Activated naive CD4-positive, alpha-beta T cell treated with anti-CD3 and anti-CD28 coated beads, Interleukin-2, amount 10 ng/mL, durations not matched to agents 7 days and 5 days (primary cell): ENCODE measurements around the gene NFATC2.
"Not testable (repeated sequence)": the region's sequence is repeated elsewhere in the genome, so short reads cannot be mapped to it uniquely, and the experiment has no call there.

Experiments
- CTCF ChIA-PET: fragments of 350-600 bp; sonication (Branson Sonifier 250); formaldehyde crosslinking; loops from one replicate; lab custom pipeline; 2021; ENCODE audit warnings: antibody characterized with exemption; lab: Charles Lee
- DNase-seq: peaks from one replicate; pipeline ENCODE4 v3.0.0-alpha.2; 2020
- H3K27ac Mint-ChIP-seq: one replicate; pipeline ENCODE4 v1.8.0; 2021; ENCODE audit warnings: mild to moderate bottlenecking, moderate library complexity, mixed read lengths
- H3K27me3 Mint-ChIP-seq: one replicate; pipeline ENCODE4 v1.8.0; 2021; ENCODE audit warnings: mild to moderate bottlenecking, mixed read lengths
- H3K36me3 Mint-ChIP-seq: one replicate; pipeline ENCODE4 v1.8.0; 2021; ENCODE audit warnings: mixed read lengths
- H3K4me1 Mint-ChIP-seq: one replicate; pipeline ENCODE4 v1.8.0; 2021; ENCODE audit warnings: mixed read lengths
- H3K4me3 Mint-ChIP-seq: one replicate; pipeline ENCODE4 v1.8.0; 2021; ENCODE audit warnings: mild to moderate bottlenecking, moderate library complexity, mixed read lengths
- H3K9me3 Mint-ChIP-seq: one replicate; pipeline ENCODE4 v1.8.0; 2021; ENCODE audit warnings: mixed read lengths

The NFATC2 gene

GRCh38 chr20:51487565-51488268, 54.8 kb downstream of the NFATC2 start:
- no peak for DNase-seq
- Mint-ChIP-seq H3K4me3 (no peak overlapping the region), H3K4me1 (peaks cover 90% of the 10 kb centered on the region), H3K27me3 (no peaks in the 10 kb centered on the region), H3K36me3 (peaks cover 88% of the 10 kb centered on the region), H3K9me3 (no peaks in the 10 kb centered on the region), H3K27ac (peak overlapping the region; percentile 11)
- CTCF ChIA-PET = interaction anchor here (0.6 kb wide), 1 partner anchor 75 kb away, joined by 3 read pairs; no protein-coding TSS in a partner anchor

- H3K9me3 Mint-ChIP-seq = no peaks in the 10 kb centered on the region
- H3K27me3 Mint-ChIP-seq = no peaks in the 10 kb centered on the region
- H3K36me3 Mint-ChIP-seq = peaks cover 82% of the 10 kb centered on the region
- no peak overlapping the region for H3K27ac Mint-ChIP-seq
- CTCF ChIA-PET = interaction anchor here (0.6 to 1.7 kb wide), 2 partner anchors 14 to 74 kb away, joined by 3 read pairs; no protein-coding TSS in a partner anchor
- H3K4me1 Mint-ChIP-seq = peaks cover 90% of the 10 kb centered on the region
- no peak for DNase-seq
- no peak overlapping the region for H3K4me3 Mint-ChIP-seq
Measured at GRCh38 chr20:51487076-51487475, 55.4 kb downstream of the NFATC2 start.

- no peak overlapping the region for H3K27ac Mint-ChIP-seq
- no peak for DNase-seq
- no peak overlapping the region for H3K4me3 Mint-ChIP-seq
- no peaks in the 10 kb centered on the region for H3K27me3 Mint-ChIP-seq
- CTCF ChIA-PET = interaction anchor here (1.7 kb wide), 1 partner anchor 14 kb away, joined by 3 read pairs; no protein-coding TSS in a partner anchor
- peaks cover 90% of the 10 kb centered on the region for H3K4me1 Mint-ChIP-seq
- H3K36me3 Mint-ChIP-seq = peaks cover 75% of the 10 kb centered on the region
- H3K9me3 Mint-ChIP-seq = no peaks in the 10 kb centered on the region
Measured at GRCh38 chr20:51486197-51487005, 56.1 kb downstream of the NFATC2 start.

- CTCF ChIA-PET = interaction anchor here (0.6 to 1.4 kb wide), 3 partner anchors 9 to 78 kb away, joined by 3 read pairs; no protein-coding TSS in a partner anchor
Measured at GRCh38 chr20:51484831-51485230, 57.7 kb downstream of the NFATC2 start.

GRCh38 chr20:51484141-51484815, 58.2 kb downstream of the NFATC2 start:
- Mint-ChIP-seq H3K27ac (peak overlapping the region; percentile 59), H3K27me3 (no peaks in the 10 kb centered on the region), H3K4me1 (peaks cover 91% of the 10 kb centered on the region), H3K36me3 (peaks cover 65% of the 10 kb centered on the region), H3K9me3 (no peaks in the 10 kb centered on the region), H3K4me3 (no peak overlapping the region)
- no peak for DNase-seq
- CTCF ChIA-PET = interaction anchor here (0.6 to 1.4 kb wide), 3 partner anchors 10 to 79 kb away, joined by 3 read pairs; no protein-coding TSS in a partner anchor

More at GRCh38 chr20:51484831-51485230, 57.7 kb downstream of the NFATC2 start:
- Mint-ChIP-seq H3K9me3 (no peaks in the 10 kb centered on the region), H3K4me3 (no peak overlapping the region), H3K36me3 (peaks cover 68% of the 10 kb centered on the region), H3K27me3 (no peaks in the 10 kb centered on the region), H3K27ac (no peak overlapping the region), H3K4me1 (peaks cover 91% of the 10 kb centered on the region)
- no peak for DNase-seq

- Mint-ChIP-seq H3K36me3 (peaks cover 65% of the 10 kb centered on the region), H3K27ac (no peak overlapping the region), H3K27me3 (no peaks in the 10 kb centered on the region), H3K4me1 (peaks cover 95% of the 10 kb centered on the region), H3K9me3 (no peaks in the 10 kb centered on the region), H3K4me3 (no peak overlapping the region)
- CTCF ChIA-PET = interaction anchor here (1.6 kb wide), 1 partner anchor 59 kb away, joined by 7 read pairs; the partner anchor contains the start of gene NFATC2
- DNase-seq = no peak
Measured at GRCh38 chr20:51482836-51483473, 59.6 kb downstream of the NFATC2 start.

- CTCF ChIA-PET = interaction anchor here (1.1 to 1.6 kb wide), 4 partner anchors 12 to 114 kb away, joined by 3 to 7 read pairs (median 4); partner anchors contain the start of gene NFATC2
- peak; percentile 72 for DNase-seq
- Mint-ChIP-seq H3K4me1 (peaks cover 92% of the 10 kb centered on the region), H3K4me3 (peak overlapping the region; percentile 65), H3K36me3 (peaks cover 61% of the 10 kb centered on the region), H3K9me3 (peaks cover 4% of the 10 kb centered on the region), H3K27ac (peak overlapping the region; percentile 88), H3K27me3 (no peaks in the 10 kb centered on the region)
Measured at GRCh38 chr20:51481341-51481914, 61.1 kb downstream of the NFATC2 start.

- Mint-ChIP-seq H3K9me3 (peaks cover 4% of the 10 kb centered on the region), H3K27ac (peak overlapping the region; percentile 88), H3K27me3 (no peaks in the 10 kb centered on the region), H3K4me3 (peak overlapping the region; percentile 65), H3K4me1 (peaks cover 90% of the 10 kb centered on the region), H3K36me3 (peaks cover 56% of the 10 kb centered on the region)
- CTCF ChIA-PET = interaction anchor here (1.2 to 1.4 kb wide), 2 partner anchors 13 to 114 kb away, joined by 3 to 4 read pairs; no protein-coding TSS in a partner anchor
- peak; percentile 52 for DNase-seq
Measured at GRCh38 chr20:51480507-51481270, 61.8 kb downstream of the NFATC2 start.

GRCh38 chr20:51476106-51476505, 66.4 kb downstream of the NFATC2 start:
- CTCF ChIA-PET = interaction anchor here (0.8 to 1.9 kb wide), 2 partner anchors 66 to 97 kb away, joined by 4 read pairs; partner anchors contain the start of gene NFATC2
- H3K27me3 Mint-ChIP-seq, DNase-seq, H3K9me3 Mint-ChIP-seq, H3K27ac Mint-ChIP-seq, H3K4me3 Mint-ChIP-seq: not testable (repeated sequence)
- H3K4me1 Mint-ChIP-seq = peaks cover 77% of the 10 kb centered on the region
- peaks cover 71% of the 10 kb centered on the region for H3K36me3 Mint-ChIP-seq

- Mint-ChIP-seq H3K4me1 (peaks cover 75% of the 10 kb centered on the region), H3K27me3 (no peaks in the 10 kb centered on the region), H3K27ac (no peak overlapping the region), H3K9me3 (peaks cover 4% of the 10 kb centered on the region), H3K4me3 (no peak overlapping the region), H3K36me3 (peaks cover 76% of the 10 kb centered on the region)
- CTCF ChIA-PET = no interaction called here
- DNase-seq = no peak
Measured at GRCh38 chr20:51473771-51474170, 68.7 kb downstream of the NFATC2 start.

- CTCF ChIA-PET = no interaction called here
Measured at GRCh38 chr20:51473256-51473655, 69.3 kb downstream of the NFATC2 start.

GRCh38 chr20:51470907-51471411, 71.6 kb downstream of the NFATC2 start:
- Mint-ChIP-seq H3K9me3 (no peaks in the 10 kb centered on the region), H3K27me3 (no peaks in the 10 kb centered on the region), H3K36me3 (peaks cover 73% of the 10 kb centered on the region), H3K4me1 (peaks cover 61% of the 10 kb centered on the region), H3K4me3 (peak overlapping the region; percentile 2), H3K27ac (peak overlapping the region; percentile 90)
- DNase-seq = peak; percentile 48
- CTCF ChIA-PET = interaction anchor here (0.7 kb wide), 1 partner anchor 23 kb away, joined by 3 read pairs; no protein-coding TSS in a partner anchor

More at GRCh38 chr20:51473256-51473655, 69.3 kb downstream of the NFATC2 start:
- Mint-ChIP-seq H3K9me3 (peaks cover 4% of the 10 kb centered on the region), H3K36me3 (peaks cover 75% of the 10 kb centered on the region), H3K4me3 (no peak overlapping the region), H3K4me1 (peaks cover 73% of the 10 kb centered on the region), H3K27me3 (no peaks in the 10 kb centered on the region), H3K27ac (no peak overlapping the region)
- no peak for DNase-seq
